Measurements from ENCODE around the gene GPD2.

GPD2 gene

GRCh38 chr2:156466739-156467405 lies 30.7 kb downstream of the GPD2 start:
- H3K9ac ChIP-seq (ENCODE audit: insufficient read length, low read depth): no peak overlapping the region
- H3K4me1 ChIP-seq (ENCODE audit: insufficient read depth, insufficient read length): no peaks in the 10 kb centered on the region
- DNase-seq (ENCODE audit: low read depth, low spot score): no peak
- TF ChIP-seq ZNF274 (IDR thresholded peaks at IDR 0.05; ENCODE audit: low read depth, low read length) (no peak), SUZ12 (IDR thresholded peaks at IDR 0.05; ENCODE audit: extremely low read depth, insufficient read depth, insufficient read length) (no peak), YY1 (IDR thresholded peaks at IDR 0.05; ENCODE audit: insufficient read depth, insufficient read length) (no peak)
- no peak overlapping the region for H3K4me3 ChIP-seq (ENCODE audit: insufficient read length, low read depth)
- no peaks in the 10 kb centered on the region for H3K9me3 ChIP-seq (ENCODE audit: insufficient read depth, low read length)
- no peaks in the 10 kb centered on the region for H3K27me3 ChIP-seq (ENCODE audit: insufficient read depth, insufficient read length)
- H3K36me3 ChIP-seq (ENCODE audit: insufficient read depth, insufficient read length, low read length): no peaks in the 10 kb centered on the region

- no peak for TF ChIP-seq SUZ12 (IDR thresholded peaks at IDR 0.05; ENCODE audit: extremely low read depth, insufficient read depth, insufficient read length)
- no peak for TF ChIP-seq ZNF274 (IDR thresholded peaks at IDR 0.05; ENCODE audit: low read depth, low read length)
- no peak for TF ChIP-seq YY1 (IDR thresholded peaks at IDR 0.05; ENCODE audit: insufficient read depth, insufficient read length)
- DNase-seq (ENCODE audit: low read depth, low spot score): no peak
- Histone ChIP-seq H3K9me3 (ENCODE audit: insufficient read depth, low read length) (no peaks in the 10 kb centered on the region), H3K4me1 (ENCODE audit: insufficient read depth, insufficient read length) (no peaks in the 10 kb centered on the region), H3K4me3 (ENCODE audit: insufficient read length, low read depth) (no peak overlapping the region), H3K9ac (ENCODE audit: insufficient read length, low read depth) (no peak overlapping the region), H3K36me3 (ENCODE audit: insufficient read depth, insufficient read length, low read length) (no peaks in the 10 kb centered on the region), H3K27me3 (ENCODE audit: insufficient read depth, insufficient read length) (no peaks in the 10 kb centered on the region)
Measured at GRCh38 chr2:156470975-156471583, 34.9 kb downstream of the GPD2 start.

- Histone ChIP-seq H3K27me3 (ENCODE audit: insufficient read depth, insufficient read length) (no peaks in the 10 kb centered on the region), H3K4me1 (ENCODE audit: insufficient read depth, insufficient read length) (no peaks in the 10 kb centered on the region), H3K4me3 (ENCODE audit: insufficient read length, low read depth) (no peak overlapping the region), H3K9ac (ENCODE audit: insufficient read length, low read depth) (no peak overlapping the region), H3K9me3 (ENCODE audit: insufficient read depth, low read length) (no peaks in the 10 kb centered on the region), H3K36me3 (ENCODE audit: insufficient read depth, insufficient read length, low read length) (no peaks in the 10 kb centered on the region)
- TF ChIP-seq YY1 (IDR thresholded peaks at IDR 0.05; ENCODE audit: insufficient read depth, insufficient read length): no peak
- TF ChIP-seq SUZ12 (IDR thresholded peaks at IDR 0.05; ENCODE audit: extremely low read depth, insufficient read depth, insufficient read length): no peak
- TF ChIP-seq ZNF274 (IDR thresholded peaks at IDR 0.05; ENCODE audit: low read depth, low read length): no peak
- no peak for DNase-seq (ENCODE audit: low read depth, low spot score)
Measured at GRCh38 chr2:156471762-156472161, 35.6 kb downstream of the GPD2 start.

- H3K4me3 ChIP-seq (ENCODE audit: insufficient read length, low read depth): no peak overlapping the region
Measured at GRCh38 chr2:156472686-156473085, 36.5 kb downstream of the GPD2 start.

GRCh38 chr2:156473445-156473844 lies 37.3 kb downstream of the GPD2 start:
- H3K9ac ChIP-seq (ENCODE audit: insufficient read length, low read depth): no peak overlapping the region
- H3K9me3 ChIP-seq (ENCODE audit: insufficient read depth, low read length): no peaks in the 10 kb centered on the region
- no peak for TF ChIP-seq SUZ12 (IDR thresholded peaks at IDR 0.05; ENCODE audit: extremely low read depth, insufficient read depth, insufficient read length)
- TF ChIP-seq YY1 (IDR thresholded peaks at IDR 0.05; ENCODE audit: insufficient read depth, insufficient read length): no peak
- TF ChIP-seq ZNF274 (IDR thresholded peaks at IDR 0.05; ENCODE audit: low read depth, low read length): no peak
- no peak for DNase-seq (ENCODE audit: low read depth, low spot score)
- no peak overlapping the region for H3K4me3 ChIP-seq (ENCODE audit: insufficient read length, low read depth)
- no peaks in the 10 kb centered on the region for H3K27me3 ChIP-seq (ENCODE audit: insufficient read depth, insufficient read length)
- peaks cover 5% of the 10 kb centered on the region for H3K36me3 ChIP-seq (ENCODE audit: insufficient read depth, insufficient read length, low read length)
- no peaks in the 10 kb centered on the region for H3K4me1 ChIP-seq (ENCODE audit: insufficient read depth, insufficient read length)

More at GRCh38 chr2:156472686-156473085, 36.5 kb downstream of the GPD2 start:
- TF ChIP-seq ZNF274 (IDR thresholded peaks at IDR 0.05; ENCODE audit: low read depth, low read length): no peak
- TF ChIP-seq SUZ12 (IDR thresholded peaks at IDR 0.05; ENCODE audit: extremely low read depth, insufficient read depth, insufficient read length): no peak
- no peak for TF ChIP-seq YY1 (IDR thresholded peaks at IDR 0.05; ENCODE audit: insufficient read depth, insufficient read length)
- no peak for DNase-seq (ENCODE audit: low read depth, low spot score)
- H3K36me3 ChIP-seq (ENCODE audit: insufficient read depth, insufficient read length, low read length): peaks cover 4% of the 10 kb centered on the region
- H3K27me3 ChIP-seq (ENCODE audit: insufficient read depth, insufficient read length): no peaks in the 10 kb centered on the region
- no peaks in the 10 kb centered on the region for H3K9me3 ChIP-seq (ENCODE audit: insufficient read depth, low read length)
- H3K4me1 ChIP-seq (ENCODE audit: insufficient read depth, insufficient read length): no peaks in the 10 kb centered on the region
- no peak overlapping the region for H3K9ac ChIP-seq (ENCODE audit: insufficient read length, low read depth)

- H3K36me3 ChIP-seq (ENCODE audit: insufficient read depth, insufficient read length, low read length): peaks cover 6% of the 10 kb centered on the region
- H3K4me1 ChIP-seq (ENCODE audit: insufficient read depth, insufficient read length): no peaks in the 10 kb centered on the region
- H3K9me3 ChIP-seq (ENCODE audit: insufficient read depth, low read length): no peaks in the 10 kb centered on the region
- TF ChIP-seq YY1 (IDR thresholded peaks at IDR 0.05; ENCODE audit: insufficient read depth, insufficient read length) (no peak), SUZ12 (IDR thresholded peaks at IDR 0.05; ENCODE audit: extremely low read depth, insufficient read depth, insufficient read length) (no peak), ZNF274 (IDR thresholded peaks at IDR 0.05; ENCODE audit: low read depth, low read length) (no peak)
- DNase-seq (ENCODE audit: low read depth, low spot score): no peak
- no peak overlapping the region for H3K9ac ChIP-seq (ENCODE audit: insufficient read length, low read depth)
- no peaks in the 10 kb centered on the region for H3K27me3 ChIP-seq (ENCODE audit: insufficient read depth, insufficient read length)
- H3K4me3 ChIP-seq (ENCODE audit: insufficient read length, low read depth): no peak overlapping the region
Measured at GRCh38 chr2:156474401-156474800, 38.2 kb downstream of the GPD2 start.

- H3K9me3 ChIP-seq (ENCODE audit: insufficient read depth, low read length): no peaks in the 10 kb centered on the region
- H3K27me3 ChIP-seq (ENCODE audit: insufficient read depth, insufficient read length): no peaks in the 10 kb centered on the region
- H3K9ac ChIP-seq (ENCODE audit: insufficient read length, low read depth): no peak overlapping the region
- no peak overlapping the region for H3K4me3 ChIP-seq (ENCODE audit: insufficient read length, low read depth)
- H3K4me1 ChIP-seq (ENCODE audit: insufficient read depth, insufficient read length): no peaks in the 10 kb centered on the region
- no peak for DNase-seq (ENCODE audit: low read depth, low spot score)
- peaks cover 14% of the 10 kb centered on the region for H3K36me3 ChIP-seq (ENCODE audit: insufficient read depth, insufficient read length, low read length)
- no peak for TF ChIP-seq YY1 (IDR thresholded peaks at IDR 0.05; ENCODE audit: insufficient read depth, insufficient read length)
- TF ChIP-seq SUZ12 (IDR thresholded peaks at IDR 0.05; ENCODE audit: extremely low read depth, insufficient read depth, insufficient read length): no peak
- TF ChIP-seq ZNF274 (IDR thresholded peaks at IDR 0.05; ENCODE audit: low read depth, low read length): no peak
Measured at GRCh38 chr2:156476021-156476849, 40.1 kb downstream of the GPD2 start.

Measured in NT2/D1 (cell line).